SKM-1 treated with dmso at 0.1 percent for 144 hours (cell line): ENCODE measurements around the gene KCNAB1.
A peak's percentile ranks its signal among the peaks of the same experiment; 100 is the strongest.

Source experiments
- DNase-seq: peaks from one replicate; lab custom pipeline; 2025; ENCODE audit not compliant: unreplicated experiment; lab: John Stamatoyannopoulos, UW

The KCNAB1 gene

DNA sequence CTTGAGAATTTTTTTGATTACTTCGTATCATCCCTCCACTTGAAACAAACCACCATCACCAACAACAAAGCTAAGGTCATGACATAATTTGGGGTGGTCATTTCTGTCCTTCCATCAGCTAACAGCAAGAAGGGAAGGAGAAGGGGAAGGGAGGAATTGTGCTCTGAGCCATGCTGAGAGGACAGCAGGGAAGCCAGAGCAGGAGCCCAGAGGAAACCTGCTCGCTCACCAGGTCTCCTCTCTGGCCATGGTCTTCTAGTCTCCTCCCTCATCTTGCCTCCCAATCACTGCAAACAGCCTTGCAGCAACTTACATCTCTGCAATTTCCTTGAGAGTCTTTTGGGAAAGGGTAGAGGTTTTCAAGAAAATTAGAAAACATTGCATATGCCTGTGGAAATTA, 237.9 kb downstream of the KCNAB1 start:
- DNase-seq = no peak

- no peak for DNase-seq
Observed at GRCh38 chr3:156359368-156359767, 239.0 kb downstream of the KCNAB1 start.

DNA sequence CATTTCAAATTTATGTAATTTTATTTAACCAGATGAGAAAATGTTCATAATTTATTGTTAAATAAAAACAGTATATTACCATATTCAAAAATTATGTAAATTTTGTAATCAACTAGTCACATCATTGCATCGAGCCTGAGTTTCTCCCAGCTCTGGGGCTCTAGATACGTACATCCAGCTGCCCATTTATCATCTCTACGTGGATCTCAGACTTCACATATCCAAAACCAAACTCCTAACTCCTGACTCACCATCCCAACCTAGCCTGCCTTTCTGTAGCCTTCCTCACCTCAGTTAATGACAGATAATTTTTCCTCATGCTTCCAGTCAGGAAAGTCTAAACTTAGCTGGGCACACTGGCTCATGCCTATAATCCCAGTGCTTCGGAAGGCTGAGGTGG, 239.7 kb downstream of the KCNAB1 start:
- no peak for DNase-seq

DNA sequence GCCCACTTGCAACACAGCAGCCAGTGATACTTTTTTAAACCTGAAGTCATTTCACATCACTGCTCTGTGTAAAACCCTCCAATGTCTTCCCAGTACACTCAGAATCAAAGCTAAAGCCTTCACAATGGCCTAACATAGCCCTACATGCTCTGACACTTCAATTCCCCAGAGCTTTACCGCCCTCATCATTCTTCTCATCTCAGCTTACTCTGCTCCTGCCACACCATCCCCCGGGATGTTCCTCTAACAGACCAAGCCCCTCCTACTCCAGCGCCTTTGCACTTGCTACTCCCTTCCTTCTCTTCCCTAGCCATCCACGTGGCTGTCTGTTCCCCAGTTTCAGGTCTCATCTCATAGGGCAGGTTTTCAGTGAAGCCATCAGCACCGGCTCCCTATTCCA, 240.6 kb downstream of the KCNAB1 start:
- no peak for DNase-seq

DNA sequence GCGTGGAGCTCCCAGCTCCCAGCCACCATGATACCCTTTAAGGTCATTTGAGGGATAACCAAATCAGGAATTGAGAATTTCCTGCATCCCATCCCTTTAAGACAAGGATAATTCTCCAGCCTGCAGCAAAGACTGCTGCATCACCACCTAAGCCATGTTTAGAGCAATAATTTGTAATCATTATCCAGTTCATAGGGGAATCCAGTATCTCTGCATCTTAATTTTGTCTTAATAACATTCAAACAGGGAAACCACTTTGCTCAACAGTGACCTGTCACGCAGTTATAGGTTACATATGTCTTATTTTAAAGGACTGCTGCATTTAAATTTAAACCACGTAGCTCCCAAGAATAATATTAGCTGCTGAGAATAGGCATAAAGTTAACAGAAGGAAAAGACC, 246.2 kb downstream of the KCNAB1 start:
- no peak for DNase-seq

DNA sequence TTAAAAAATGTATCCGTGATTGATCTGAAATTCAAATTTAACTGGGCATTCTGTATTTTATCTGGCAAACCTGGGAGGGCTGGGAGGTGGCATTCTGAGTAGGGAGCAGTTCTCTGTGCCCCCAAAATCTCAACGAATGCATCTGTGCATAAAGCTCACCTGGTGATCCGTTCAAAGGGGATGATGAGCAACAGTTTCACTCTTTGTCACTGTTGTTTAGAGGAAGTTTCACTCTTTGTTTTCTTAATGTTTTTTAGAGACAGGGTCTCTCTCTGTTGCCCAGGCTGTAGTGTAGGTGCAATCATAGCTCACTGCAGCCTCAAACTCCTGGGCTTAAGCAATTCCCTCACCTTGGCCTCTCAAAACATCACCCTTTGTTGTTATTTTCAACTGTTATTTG, 247.8 kb downstream of the KCNAB1 start:
- DNase-seq = no peak

- DNase-seq = no peak
Observed at GRCh38 chr3:156371701-156372100, 251.3 kb downstream of the KCNAB1 start.

- no peak for DNase-seq
Observed at GRCh38 chr3:156373095-156373494, 252.7 kb downstream of the KCNAB1 start.

- no peak for DNase-seq
Observed at GRCh38 chr3:156373654-156374053, 253.3 kb downstream of the KCNAB1 start.

GRCh38 chr3:156376199-156376598, 255.8 kb downstream of the KCNAB1 start:
- DNase-seq = no peak

- DNase-seq = no peak
Observed at GRCh38 chr3:156377266-156377665, 256.9 kb downstream of the KCNAB1 start.

DNA sequence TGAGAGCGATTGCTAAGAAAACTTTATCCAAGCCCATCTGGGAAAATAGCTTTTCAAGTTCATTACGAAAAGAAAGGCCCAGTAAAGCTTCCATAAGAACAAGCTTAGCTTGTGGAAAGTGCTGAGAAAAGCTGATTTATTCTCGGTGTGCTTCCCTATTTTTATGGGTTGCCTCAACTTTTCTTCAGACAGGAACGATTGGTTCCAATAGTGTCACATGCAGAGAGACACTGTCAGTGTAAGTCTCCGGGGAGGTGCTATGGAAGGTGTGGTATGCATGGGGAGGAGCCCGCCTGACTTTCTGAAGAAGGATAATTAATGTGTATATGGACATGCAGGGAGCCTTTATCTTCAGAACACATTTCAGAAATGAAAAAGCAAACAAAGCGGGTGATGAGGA, 257.3 kb downstream of the KCNAB1 start:
- no peak for DNase-seq

DNA sequence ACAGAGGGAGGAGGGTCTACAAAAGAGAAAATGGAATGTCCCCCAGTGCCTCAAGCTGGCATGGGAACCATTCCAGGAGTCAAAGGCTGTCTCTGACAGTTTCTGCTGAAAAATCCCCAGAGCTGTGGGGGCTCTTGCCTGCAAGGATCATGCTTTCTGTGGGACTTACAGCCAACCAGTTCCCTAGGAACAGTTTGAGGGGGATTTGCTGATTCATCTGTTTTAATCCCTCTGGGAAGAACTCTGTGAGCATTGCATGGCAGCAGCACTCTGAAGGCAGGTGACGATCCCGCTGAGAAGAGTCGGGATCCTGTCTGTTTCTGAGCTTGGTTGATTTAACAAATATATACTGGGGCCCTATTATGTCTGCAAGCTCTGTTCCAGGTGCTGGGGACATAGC, 258.5 kb downstream of the KCNAB1 start:
- no peak for DNase-seq

GRCh38 chr3:156379327-156379726, 258.9 kb downstream of the KCNAB1 start:
- DNase-seq = no peak

- no peak for DNase-seq
Observed at GRCh38 chr3:156381253-156381652, 260.9 kb downstream of the KCNAB1 start.

DNA sequence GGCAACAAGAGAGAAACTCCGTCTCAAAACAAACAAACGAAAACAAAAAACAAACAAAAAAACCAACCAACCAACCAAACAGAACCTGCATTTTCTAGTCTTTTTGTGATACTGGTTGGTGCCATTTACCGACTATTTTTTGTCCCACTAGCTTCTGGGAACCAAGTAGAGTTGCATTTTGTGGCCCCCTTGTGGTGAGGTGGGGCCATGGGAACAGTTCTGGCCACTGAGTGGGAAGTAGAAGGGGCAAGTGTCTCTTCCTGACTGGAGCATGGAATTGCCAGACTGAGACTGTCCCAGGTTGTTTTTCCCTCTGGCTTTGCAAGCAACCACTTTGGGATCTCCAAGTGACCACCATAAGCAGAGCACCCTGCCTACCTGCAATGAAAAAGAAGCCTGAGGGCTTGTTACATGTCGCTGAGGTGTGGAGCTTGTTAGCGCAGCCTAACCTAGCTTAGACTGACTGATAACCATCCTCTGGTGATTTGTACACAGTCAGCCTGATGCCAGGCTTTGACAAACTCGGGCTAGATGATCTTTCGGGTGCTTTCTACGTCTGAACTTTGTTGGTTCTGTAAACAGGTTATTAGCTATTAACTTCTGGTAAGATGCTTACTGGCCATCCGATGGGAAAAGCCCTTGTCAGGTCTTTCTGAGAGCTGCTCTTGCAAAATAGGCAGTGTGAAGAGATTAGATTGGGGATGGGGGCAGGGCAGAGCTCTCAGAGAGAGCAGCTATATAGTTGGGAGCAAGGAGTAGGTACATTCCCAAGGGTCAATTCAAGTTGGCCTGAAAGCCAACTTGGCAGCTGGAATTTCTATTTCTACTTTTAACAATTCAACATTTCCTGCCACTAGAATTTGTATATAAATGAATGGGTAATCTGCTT, 262.3 kb downstream of the KCNAB1 start:
- DNase-seq = peak; percentile 32

- no peak for DNase-seq
Observed at GRCh38 chr3:156383441-156384025, 263.2 kb downstream of the KCNAB1 start.

DNA sequence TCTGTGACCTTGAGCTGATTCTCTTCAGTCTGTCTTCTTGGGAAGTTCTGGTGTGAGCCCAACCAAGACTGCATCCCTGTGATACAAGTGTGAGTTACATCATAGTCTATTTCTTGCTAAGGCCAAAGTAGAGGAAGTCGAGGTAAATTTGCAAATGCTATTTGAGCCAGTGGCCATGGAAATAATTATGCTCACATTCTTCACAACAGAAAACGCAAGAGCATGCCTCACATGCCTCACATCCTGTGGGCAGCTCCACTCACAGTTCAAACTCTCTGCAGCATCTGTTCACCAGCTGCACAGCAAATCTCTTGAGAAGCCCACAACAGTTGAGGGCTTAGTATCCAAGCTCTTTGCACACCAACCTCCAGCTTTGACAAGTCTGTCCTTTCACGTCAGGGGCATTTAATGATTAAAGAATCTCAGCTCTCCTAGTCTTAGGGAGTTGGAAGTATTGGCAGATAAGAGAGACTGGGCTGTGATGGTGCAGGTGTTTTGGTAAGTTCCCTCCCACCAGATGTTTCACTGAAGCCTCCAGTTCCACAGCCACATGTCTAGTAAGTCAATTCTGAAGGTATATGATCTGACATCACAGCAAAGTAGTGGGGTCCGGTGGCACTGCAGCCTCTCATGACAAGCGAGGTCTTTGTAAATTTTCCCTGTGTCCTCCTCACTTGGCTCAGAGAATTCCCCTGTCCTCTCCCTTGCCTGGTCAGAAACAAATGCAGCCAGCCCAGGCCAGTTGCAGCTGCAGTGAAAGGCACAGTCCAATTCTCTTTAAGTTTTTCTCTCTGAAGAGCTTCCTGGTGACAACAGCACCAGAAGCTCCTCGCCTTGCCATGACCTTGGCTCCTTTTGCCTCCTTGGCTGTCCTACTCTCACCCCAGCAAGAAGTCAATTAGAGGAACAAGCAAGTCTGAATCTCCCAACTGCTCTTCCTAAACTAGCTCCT, 268.4 kb downstream of the KCNAB1 start:
- peak; percentile 43 for DNase-seq

GRCh38 chr3:156389449-156389950, 269.1 kb downstream of the KCNAB1 start:
- DNase-seq = no peak

- DNase-seq = no peak
Observed at GRCh38 chr3:156390846-156391245, 270.5 kb downstream of the KCNAB1 start.

GRCh38 chr3:156395961-156396710, 275.8 kb downstream of the KCNAB1 start:
- no peak for DNase-seq
